A549 (cell line): Measurements from ENCODE around the gene ULK4.

ENCODE experiments used
- CEBPB ChIP-seq, 2 experiments: fragments of >200 bp in 1 of 2; sonication (Bioruptor Twin) in 1 of 2; formaldehyde crosslinking in 1 of 2; IDR thresholded peaks; 2 replicates each; pipeline ENCODE4 v1.6.1; 2012 to 2016
- SMC3 ChIP-seq: fragments of >200 bp; sonication (Bioruptor Twin); formaldehyde crosslinking; IDR thresholded peaks from 3 replicates; pipeline ENCODE4 v1.6.1; 2018; ENCODE audit warnings: inconsistent platforms

DNA sequence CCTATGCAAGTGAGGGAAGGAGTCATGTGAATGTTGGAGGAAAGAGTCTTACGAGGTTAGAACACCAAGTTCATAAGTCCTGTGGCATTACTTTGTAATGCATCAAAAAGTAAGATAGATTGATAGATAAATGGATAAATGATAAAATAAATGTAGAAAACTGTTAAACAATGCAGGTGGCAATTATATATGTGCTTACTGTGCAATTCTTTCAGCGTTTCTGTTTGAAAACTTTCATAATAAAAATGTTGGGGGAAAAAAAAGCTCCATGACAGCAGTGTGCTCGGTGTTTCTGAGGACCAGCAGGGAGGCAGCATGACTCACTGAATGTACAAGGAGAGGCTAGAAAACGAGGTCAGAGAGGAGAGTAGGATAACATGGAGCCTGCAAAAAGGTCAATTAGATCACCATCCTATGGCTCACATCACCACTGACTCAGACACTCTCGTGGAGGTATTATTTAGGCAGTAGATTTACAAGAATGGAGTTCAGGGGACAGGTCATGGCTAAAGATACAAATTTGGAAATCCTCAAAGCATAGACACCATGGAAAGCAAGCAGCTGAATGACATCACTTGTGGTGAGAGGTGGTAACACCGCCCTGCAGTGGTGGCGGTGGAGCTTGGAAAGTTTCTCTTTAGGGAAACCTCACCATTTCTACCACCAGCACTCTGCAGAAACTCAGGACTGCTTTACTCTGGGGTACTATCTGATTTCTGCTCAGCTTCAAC lies 542.8 kb downstream of the ULK4 start:
- TF ChIP-seq SMC3: no peak
- no peak for TF ChIP-seq CEBPB (IDR thresholded peaks at IDR 0.05)
